Limb (tissue), 2 donors: Measurements from ENCODE around the gene BEST1.
A peak's percentile ranks its signal among the peaks of the same experiment; 100 is the strongest.
"Not testable (repeated sequence)": the region's sequence is repeated elsewhere in the genome, so short reads cannot be mapped to it uniquely, and the experiment has no call there.

Experiments
- DNase-seq, 2 donors: peaks; one replicate each; pipeline ENCODE4 v3.0.0-alpha.2; 2016; ENCODE audit errors: extremely low spot score in 2 of 2

The BEST1 gene

DNA sequence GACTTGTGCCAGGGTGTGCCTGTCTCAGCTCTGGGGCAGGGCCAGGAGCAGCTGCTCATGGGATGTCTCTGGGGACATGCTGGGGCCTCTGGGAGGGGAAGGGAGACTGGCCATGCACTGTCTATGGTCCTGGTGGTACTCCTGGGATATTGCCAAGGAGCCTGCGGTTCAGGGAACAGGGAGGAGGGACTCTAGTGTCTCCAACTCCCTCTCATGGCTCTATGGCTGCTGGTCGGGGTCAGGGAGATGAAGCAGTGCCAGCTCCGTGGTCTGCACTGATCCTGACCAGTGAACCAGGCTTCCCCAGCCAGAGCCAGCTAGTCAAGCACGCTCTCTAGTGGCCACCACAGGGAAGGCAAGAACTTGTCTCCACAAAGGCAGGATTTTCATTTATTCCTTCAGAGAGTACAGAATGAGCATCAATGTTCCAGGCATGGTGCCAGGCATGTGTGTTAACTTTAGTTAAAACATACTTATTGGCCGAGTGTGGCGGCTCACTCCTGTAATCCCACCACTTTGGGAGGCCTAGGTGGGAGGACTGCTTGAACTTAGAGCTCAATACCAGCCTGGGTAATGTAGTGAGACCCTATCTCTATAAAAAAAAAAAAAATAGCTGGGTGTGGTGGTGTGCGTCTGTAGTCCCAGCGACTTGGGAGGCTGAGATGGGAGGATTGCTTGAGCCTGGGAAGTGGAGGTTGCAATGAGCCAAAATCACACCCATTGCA, 2.5 kb upstream of the BEST1 start:
- peak; percentile 89 to 93 for DNase-seq

- no peak for DNase-seq
Measured at GRCh38 chr11:61948505-61948904, 1.6 kb upstream of the BEST1 start.

DNA sequence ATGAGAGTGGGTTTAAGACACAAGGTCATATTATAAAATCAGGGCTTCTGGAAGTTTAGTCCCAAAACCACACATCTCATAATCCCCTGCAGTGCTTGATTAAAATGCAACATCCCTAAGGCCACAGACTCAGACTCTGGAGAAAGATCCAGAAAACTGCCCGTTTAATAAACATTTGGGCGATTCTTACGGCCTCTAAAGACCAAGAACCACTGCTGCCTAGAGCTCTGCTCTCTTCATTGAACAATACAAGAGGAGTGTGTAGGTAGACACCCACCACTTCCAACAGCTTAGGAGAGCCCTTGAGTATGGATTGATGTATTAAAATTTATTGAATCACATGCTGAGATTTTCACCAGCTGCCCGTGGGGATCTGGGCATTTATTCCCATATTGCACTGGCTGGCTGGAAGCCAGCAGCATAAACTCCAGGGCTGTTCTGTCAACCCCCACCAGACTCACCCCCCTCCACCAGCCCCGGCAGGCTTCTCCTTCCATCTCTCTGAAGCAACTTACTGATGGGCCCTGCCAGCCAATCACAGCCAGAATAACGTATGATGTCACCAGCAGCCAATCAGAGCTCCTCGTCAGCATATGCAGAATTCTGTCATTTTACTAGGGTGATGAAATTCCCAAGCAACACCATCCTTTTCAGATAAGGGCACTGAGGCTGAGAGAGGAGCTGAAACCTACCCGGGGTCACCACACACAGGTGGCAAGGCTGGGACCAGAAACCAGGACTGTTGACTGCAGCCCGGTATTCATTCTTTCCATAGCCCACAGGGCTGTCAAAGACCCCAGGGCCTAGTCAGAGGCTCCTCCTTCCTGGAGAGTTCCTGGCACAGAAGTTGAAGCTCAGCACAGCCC, 749 bp upstream of the BEST1 start:
- peak; percentile 69 to 84 for DNase-seq

- DNase-seq = no peak
Measured at GRCh38 chr11:61951484-61952135, 1.5 kb downstream of the BEST1 start.

GRCh38 chr11:61952882-61953281, 2.7 kb downstream of the BEST1 start:
- no peak for DNase-seq

DNA sequence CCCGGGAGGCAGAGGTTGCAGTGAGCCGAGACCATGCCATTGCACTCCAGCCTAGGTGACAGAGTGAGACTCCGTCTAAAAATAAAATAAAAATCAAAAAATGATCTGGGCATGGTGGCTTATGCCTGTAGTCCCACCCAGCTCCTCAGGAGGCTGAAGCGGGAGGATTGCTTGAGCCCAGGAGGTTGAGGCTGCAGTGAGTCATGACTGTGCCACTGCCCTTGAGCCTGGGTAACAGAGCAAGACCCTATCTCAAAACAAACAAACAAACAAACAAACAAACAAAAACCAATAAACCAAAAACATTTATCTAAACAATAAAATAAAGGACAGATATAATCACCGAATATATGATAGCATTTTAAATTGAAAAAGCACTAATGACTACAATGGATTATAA, 3.5 kb downstream of the BEST1 start:
- not testable (repeated sequence) for DNase-seq

DNA sequence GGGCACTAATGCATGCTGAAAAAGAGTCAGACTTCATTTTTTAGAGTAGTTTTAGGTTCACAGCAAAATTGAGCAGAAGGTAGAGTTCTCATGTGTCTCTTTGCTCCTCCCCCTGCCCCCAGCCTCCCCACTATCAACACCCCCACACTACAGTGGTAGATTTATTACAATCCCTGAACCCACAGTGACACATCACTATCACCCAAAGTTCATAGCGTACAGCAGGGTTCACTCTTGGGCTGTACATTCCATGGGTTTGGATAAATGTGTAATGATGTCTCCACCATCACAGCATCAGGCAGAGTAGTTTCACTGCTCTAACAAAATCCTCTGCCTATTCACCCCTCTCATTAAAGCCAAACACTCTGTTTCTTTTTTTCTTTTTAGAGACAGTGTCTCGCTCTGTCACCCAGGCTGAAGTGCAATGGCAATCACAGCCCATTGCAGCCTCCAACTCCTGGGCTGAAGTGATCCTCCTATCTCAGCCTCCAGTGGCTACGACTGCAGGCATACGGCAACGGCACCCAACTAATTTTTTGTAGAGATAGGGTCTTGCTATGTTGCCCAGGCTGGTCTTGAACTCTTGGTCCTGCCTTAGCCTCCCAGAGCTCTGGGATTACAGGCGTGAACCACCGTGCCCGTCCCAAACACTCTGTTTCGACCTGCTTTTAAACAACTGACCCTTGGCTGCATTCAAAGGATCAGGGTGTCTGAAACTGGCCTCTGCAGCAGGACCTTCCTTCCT, 4.1 kb downstream of the BEST1 start:
- no peak for DNase-seq

GRCh38 chr11:61954851-61955421, 4.8 kb downstream of the BEST1 start:
- DNase-seq = peak in 1 of 2 donors; percentile 70

DNA sequence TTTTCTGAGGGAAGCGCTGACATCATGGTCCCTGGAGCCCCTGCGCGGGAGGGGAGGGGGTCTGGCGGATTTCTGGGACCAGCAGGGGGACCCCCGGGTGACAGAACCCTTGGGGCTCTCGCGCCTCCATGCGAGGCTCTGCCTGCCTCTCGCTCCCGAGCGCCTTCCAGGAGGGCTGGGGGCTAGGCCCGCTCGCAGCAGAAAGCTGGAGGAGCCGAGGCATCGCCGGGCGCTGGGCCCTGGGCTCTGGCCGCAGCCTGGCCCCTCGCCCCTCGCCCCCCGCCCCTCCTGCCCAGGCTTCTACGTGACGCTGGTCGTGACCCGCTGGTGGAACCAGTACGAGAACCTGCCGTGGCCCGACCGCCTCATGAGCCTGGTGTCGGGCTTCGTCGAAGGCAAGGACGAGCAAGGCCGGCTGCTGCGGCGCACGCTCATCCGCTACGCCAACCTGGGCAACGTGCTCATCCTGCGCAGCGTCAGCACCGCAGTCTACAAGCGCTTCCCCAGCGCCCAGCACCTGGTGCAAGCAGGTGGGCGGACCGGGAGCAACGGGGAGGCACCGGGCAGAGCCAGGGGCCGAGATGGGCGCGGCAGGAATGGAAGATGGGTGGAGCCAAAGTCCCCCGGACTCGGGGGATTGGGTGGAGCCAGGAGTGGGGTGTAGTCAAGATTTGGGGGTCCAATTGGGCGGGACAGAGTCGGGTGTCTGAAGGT, 5.4 kb downstream of the BEST1 start:
- peak in 1 of 2 donors; percentile 59 for DNase-seq

DNA sequence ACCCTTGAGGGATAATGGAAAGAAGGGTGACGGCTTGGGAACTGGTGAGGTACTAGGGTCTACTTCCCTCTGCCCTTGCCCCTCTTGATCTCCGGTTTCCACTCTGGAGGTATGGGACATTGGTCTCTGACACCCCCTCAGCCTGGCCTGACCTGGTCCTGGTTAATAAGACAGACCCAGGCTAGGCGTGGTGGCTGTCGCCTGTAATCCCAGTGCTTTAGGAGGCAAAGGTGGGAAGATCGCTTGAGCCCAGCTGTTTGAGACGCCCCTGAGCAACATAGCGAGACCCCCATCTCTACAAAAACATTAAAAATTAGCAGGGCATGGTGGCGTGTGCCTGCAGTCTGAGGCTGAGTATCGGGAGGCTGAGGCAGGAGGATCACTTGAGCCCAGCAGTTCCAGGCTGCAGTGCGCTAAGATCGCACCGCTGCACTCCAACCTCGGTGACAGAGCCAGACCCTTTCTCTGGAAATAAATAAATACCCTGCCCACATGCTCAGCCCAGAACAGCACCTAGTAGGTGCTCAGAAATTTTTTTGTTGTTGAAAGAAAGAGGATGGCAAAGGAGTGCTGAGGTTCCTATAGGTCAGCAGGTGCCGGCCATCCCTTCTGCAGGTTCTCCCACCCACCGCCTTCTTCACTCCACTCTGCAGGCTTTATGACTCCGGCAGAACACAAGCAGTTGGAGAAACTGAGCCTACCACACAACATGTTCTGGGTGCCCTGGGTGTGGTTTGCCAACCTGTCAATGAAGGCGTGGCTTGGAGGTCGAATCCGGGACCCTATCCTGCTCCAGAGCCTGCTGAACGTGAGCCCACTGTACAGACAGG, 6.3 kb downstream of the BEST1 start:
- DNase-seq = no peak

DNA sequence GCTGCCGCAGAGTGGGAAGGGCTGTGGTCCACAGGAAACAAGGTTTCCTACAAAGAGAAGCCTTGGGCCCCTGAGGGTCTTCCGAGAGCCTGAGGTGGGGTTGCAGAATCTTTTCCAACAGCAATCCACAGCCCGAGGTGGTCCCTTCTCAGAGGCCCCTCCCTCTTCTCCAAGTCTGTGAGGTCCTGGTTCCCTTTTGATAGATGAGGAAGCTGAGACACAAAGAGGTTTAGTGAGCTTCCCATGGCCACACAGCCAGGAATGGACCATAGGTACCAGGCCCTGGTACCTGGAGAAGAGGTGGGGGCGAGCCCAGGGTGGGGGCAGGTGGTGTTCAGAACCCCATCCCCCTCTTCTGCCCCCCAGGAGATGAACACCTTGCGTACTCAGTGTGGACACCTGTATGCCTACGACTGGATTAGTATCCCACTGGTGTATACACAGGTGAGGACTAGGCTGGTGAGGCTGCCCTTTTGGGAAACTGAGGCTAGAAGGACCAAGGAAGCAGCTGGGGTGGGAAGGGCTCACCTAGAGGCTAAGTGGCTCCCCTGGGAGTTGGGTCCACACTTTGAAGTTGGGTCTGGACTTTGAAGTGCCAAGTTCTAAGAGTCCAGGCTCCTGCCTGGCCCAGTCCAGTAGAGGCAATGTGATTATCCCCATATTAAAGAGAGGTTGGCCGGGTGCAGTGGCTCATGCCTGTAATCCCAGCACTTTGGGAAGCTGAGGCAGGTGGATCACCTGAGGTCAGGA, 7.0 kb downstream of the BEST1 start:
- DNase-seq = no peak

GRCh38 chr11:61958590-61958989, 8.4 kb downstream of the BEST1 start:
- no peak for DNase-seq

DNA sequence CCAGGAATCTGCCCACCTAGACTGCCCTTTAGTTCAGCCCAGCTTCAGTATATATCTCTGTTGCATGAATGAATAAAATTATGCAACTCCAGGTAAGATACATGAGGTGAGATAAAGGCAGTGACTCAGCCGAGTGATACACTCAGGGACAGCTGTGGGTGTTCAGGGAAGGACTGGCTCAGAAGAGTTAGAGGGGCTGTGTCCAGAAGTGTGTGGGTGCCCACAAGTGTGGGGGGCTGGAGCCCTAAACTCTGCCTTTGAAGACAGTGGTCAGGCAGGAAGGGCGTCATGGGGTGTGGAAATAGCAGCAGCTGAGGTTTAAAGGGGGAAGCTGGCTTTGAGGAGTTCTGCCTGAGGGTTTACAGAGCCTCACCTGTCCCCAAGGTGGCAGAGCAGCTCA, 9.0 kb downstream of the BEST1 start:
- DNase-seq = no peak

DNA sequence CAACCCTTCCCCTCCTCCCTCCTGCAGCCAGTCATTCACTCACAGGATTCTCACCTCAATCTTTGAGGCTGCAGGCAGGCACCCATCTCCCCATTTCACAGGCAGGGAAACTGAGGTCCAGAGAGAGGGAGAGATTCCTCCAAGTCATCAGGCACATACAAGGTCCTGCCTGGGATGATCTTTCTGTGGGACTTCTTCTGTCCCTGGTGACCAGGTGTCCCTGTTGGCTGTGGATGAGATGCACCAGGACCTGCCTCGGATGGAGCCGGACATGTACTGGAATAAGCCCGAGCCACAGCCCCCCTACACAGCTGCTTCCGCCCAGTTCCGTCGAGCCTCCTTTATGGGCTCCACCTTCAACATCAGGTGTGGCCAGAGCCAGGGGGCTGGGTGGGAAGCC, 9.5 kb downstream of the BEST1 start:
- DNase-seq = peak in 1 of 2 donors; percentile 18

- no peak for DNase-seq
Measured at GRCh38 chr11:61960532-61960931, 10.4 kb downstream of the BEST1 start.

GRCh38 chr11:61961570-61962212, 11.5 kb downstream of the BEST1 start:
- DNase-seq = no peak

DNA sequence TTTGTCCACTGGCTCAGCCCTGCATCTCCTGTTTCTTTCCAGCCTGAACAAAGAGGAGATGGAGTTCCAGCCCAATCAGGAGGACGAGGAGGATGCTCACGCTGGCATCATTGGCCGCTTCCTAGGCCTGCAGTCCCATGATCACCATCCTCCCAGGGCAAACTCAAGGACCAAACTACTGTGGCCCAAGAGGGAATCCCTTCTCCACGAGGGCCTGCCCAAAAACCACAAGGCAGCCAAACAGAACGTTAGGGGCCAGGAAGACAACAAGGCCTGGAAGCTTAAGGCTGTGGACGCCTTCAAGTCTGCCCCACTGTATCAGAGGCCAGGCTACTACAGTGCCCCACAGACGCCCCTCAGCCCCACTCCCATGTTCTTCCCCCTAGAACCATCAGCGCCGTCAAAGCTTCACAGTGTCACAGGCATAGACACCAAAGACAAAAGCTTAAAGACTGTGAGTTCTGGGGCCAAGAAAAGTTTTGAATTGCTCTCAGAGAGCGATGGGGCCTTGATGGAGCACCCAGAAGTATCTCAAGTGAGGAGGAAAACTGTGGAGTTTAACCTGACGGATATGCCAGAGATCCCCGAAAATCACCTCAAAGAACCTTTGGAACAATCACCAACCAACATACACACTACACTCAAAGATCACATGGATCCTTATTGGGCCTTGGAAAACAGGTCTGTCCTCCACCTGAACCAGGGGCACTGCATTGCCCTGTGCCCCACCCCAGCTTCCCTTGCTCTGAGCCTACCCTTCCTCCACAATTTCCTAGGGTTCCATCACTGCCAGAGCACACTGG, 12.3 kb downstream of the BEST1 start:
- no peak for DNase-seq

DNA sequence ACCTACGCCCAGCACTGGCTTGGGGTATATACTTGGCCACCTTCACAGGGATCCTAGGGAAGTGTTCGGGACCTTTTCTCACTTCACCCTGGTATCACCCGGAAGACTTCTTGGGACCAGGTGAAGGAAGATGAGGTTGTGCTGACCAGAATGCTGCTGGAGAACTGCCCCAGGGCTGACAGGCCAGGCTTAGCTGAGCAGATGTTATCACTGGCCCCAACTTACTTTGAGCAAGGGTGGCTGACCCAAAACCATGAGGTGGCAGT, 12.8 kb downstream of the BEST1 start:
- peak in 1 of 2 donors; percentile 19 for DNase-seq
